Right forelimb (tissue), 1 donor: Measurements from ENCODE around the gene MGMT.

ENCODE experiments used
- DNase-seq: peaks from one replicate; pipeline ENCODE4 v3.0.0-alpha.2; 2018

Gene MGMT

GRCh38 chr10:129628823-129629222 lies 161.8 kb downstream of the MGMT start:
- DNase-seq: no peak

GRCh38 chr10:129629911-129630310 lies 162.9 kb downstream of the MGMT start:
- DNase-seq: no peak

GRCh38 chr10:129631006-129631405 lies 164.0 kb downstream of the MGMT start:
- DNase-seq: no peak

GRCh38 chr10:129631870-129632623 lies 165.0 kb downstream of the MGMT start:
- DNase-seq: no peak

GRCh38 chr10:129637010-129637409 lies 170.0 kb downstream of the MGMT start:
- DNase-seq: no peak

GRCh38 chr10:129637846-129638245 lies 170.8 kb downstream of the MGMT start:
- DNase-seq: no peak

GRCh38 chr10:129641351-129641750 lies 174.3 kb downstream of the MGMT start:
- DNase-seq: no peak

- no peak for DNase-seq
These were observed 174.9 kb downstream of the MGMT start for GRCh38 chr10:129641982-129642381.

GRCh38 chr10:129642427-129642826 lies 175.4 kb downstream of the MGMT start:
- no peak for DNase-seq

- no peak for DNase-seq
These were observed 176.2 kb downstream of the MGMT start for GRCh38 chr10:129643266-129643665.

GRCh38 chr10:129645487-129645886 lies 178.4 kb downstream of the MGMT start:
- no peak for DNase-seq

- no peak for DNase-seq
These were observed 179.9 kb downstream of the MGMT start for GRCh38 chr10:129646973-129647372.

GRCh38 chr10:129647590-129647989 lies 180.5 kb downstream of the MGMT start:
- no peak for DNase-seq

GRCh38 chr10:129648856-129649255 lies 181.8 kb downstream of the MGMT start:
- no peak for DNase-seq

- DNase-seq: no peak
These were observed 185.0 kb downstream of the MGMT start for GRCh38 chr10:129652021-129652420.

- DNase-seq: no peak
These were observed 185.6 kb downstream of the MGMT start for GRCh38 chr10:129652521-129653201.

- no peak for DNase-seq
These were observed 186.4 kb downstream of the MGMT start for GRCh38 chr10:129653428-129653827.

GRCh38 chr10:129653861-129654260 lies 186.8 kb downstream of the MGMT start:
- DNase-seq: no peak

GRCh38 chr10:129654461-129654860 lies 187.4 kb downstream of the MGMT start:
- DNase-seq: no peak

- DNase-seq: no peak
These were observed 188.1 kb downstream of the MGMT start for GRCh38 chr10:129655007-129655678.

- DNase-seq: no peak
These were observed 188.6 kb downstream of the MGMT start for GRCh38 chr10:129655679-129656031.

GRCh38 chr10:129656642-129657041 lies 189.6 kb downstream of the MGMT start:
- DNase-seq: no peak

- no peak for DNase-seq
These were observed 190.4 kb downstream of the MGMT start for GRCh38 chr10:129657297-129658017.
